Transverse colon (tissue), 4 donors: ENCODE results near the gene RRAGD. TPM values are rescaled to one million over a fixed set of nuclear protein-coding genes. Genes with fewer than 3 reads are reported as not detected.

ENCODE experiments used
- DNase-seq: peaks from one replicate; pipeline ENCODE4 v3.0.0-alpha.2; 2019
- H3K27ac ChIP-seq, 4 donors: fragments of 200-600 bp; sonication (generic); 2 replicates each; pipeline ENCODE4 v1.5.1; 2016 to 2018; ENCODE audit warnings: inconsistent platforms in 4 of 4
- H3K27me3 ChIP-seq: fragments of 200-600 bp; sonication (generic); 2 replicates; pipeline ENCODE4 v1.5.1; 2017; ENCODE audit warnings: inconsistent platforms
- H3K36me3 ChIP-seq, 4 donors: fragments of 200-600 bp; sonication (generic); 2 replicates each; pipeline ENCODE4 v1.5.1; 2017 to 2019; ENCODE audit warnings: inconsistent platforms in 4 of 4
- H3K4me1 ChIP-seq, 4 donors: fragments of 200-600 bp; sonication (generic); 2 replicates each; pipeline ENCODE4 v1.5.1; 2017 to 2020; ENCODE audit warnings: inconsistent platforms in 4 of 4
- H3K4me3 ChIP-seq, 4 donors: fragments of 200-600 bp; sonication (generic); 1 replicate in 1 of 4; 2 replicates in 3 of 4; pipeline versions ENCODE4 v1.5.1 to v1.6.1; 2017 to 2019; ENCODE audit warnings: inconsistent platforms in 4 of 4
- H3K9me3 ChIP-seq, 2 donors: fragments of 200-600 bp; sonication (generic); 2 replicates each; pipeline ENCODE4 v1.5.1; 2017 to 2019; ENCODE audit warnings: inconsistent platforms in 2 of 2
- EP300 ChIP-seq: sonication (generic); formaldehyde crosslinking; IDR thresholded peaks from one replicate; pipeline ENCODE4 v1.6.1; 2017; ENCODE audit warnings: antibody characterized with exemption, low read depth
- POLR2A ChIP-seq: fragments of 450-650 bp; IDR thresholded peaks from one replicate; pipeline ENCODE4 v1.6.1; 2016; ENCODE audit warnings: antibody characterized with exemption, mild to moderate bottlenecking, moderate library complexity
- POLR2AphosphoS5 ChIP-seq, 3 donors: sonication (generic); formaldehyde crosslinking; IDR thresholded peaks; one replicate each; pipeline ENCODE4 v1.6.1; 2016; ENCODE audit warnings: antibody characterized with exemption in 3 of 3
- WGBS, 2 donors: methylation state at CpG; one replicate each; pipeline ENCODE4 v1.1.5; 2018; ENCODE audit warnings: low coverage in 1 of 2; 5-methylcytosine and 5-hydroxymethylcytosine counted together
- in situ Hi-C, 4 donors: fragments of 200-750 bp; cut with MboI; loops; one replicate each; pipeline versions ENCODE4 v1.15.0 to v1.15.1; 2017; ENCODE audit warnings: low sequenced_read_pairs in 3 of 4, low pct_ligation_motif_present in 1 of 4, low pct_unique_long_range_greater_than_20kb in 1 of 4
- intact Hi-C: fragments of 100-400 bp; cut with DNase I; formaldehyde crosslinking; loops from one replicate; pipeline ENCODE4 v1.15.1; 2023; ENCODE audit warnings: low total_unique reads
- total RNA-seq, 4 donors: library from RNA; depleted of rRNA; stranded (reverse); fragments of >200 nt; gene quantifications; one replicate each; pipeline ENCODE4 v1.1.0, GENCODE V29; 2016
- TF ChIP-seq, protein P1 (sequence below), 5 experiments: fragments of 200-600 bp in 3 of 5; fragments of 450-650 bp in 2 of 5; sonication (generic) in 3 of 5; IDR thresholded peaks; 1 replicate in 2 of 5; 2 replicates in 3 of 5; pipeline ENCODE4 v1.5.1; 2016 to 2017; ENCODE audit warnings: antibody characterized with exemption in 5 of 5, inconsistent platforms in 3 of 5, mild to moderate bottlenecking in 2 of 5, moderate library complexity in 1 of 5

Gene RRAGD
- total RNA-seq, 4 donors from 2014 or later: 0.80 to 7.0 (median 2.2) TPM

GRCh38 chr6:89388846-89389245, 23.2 kb downstream of the RRAGD start:
- Histone ChIP-seq H3K36me3 (no peaks in the 10 kb centered on the region), H3K27ac (no peak overlapping the region), H3K4me3 (no peak overlapping the region), H3K9me3 (no peaks in the 10 kb centered on the region), H3K4me1 (no peaks in the 10 kb centered on the region), H3K27me3 (no peaks in the 10 kb centered on the region)
- in situ Hi-C loops: no loop called here
- 97% methylated on average over 6 of the region's 6 CpGs; no CpG with 5 or more reads in 1 of the 2 donors for WGBS, 2 donors
- no peak for DNase-seq
- no peak for TF ChIP-seq EP300
- TF ChIP-seq POLR2A: no peak
- TF ChIP-seq, protein P1, sequence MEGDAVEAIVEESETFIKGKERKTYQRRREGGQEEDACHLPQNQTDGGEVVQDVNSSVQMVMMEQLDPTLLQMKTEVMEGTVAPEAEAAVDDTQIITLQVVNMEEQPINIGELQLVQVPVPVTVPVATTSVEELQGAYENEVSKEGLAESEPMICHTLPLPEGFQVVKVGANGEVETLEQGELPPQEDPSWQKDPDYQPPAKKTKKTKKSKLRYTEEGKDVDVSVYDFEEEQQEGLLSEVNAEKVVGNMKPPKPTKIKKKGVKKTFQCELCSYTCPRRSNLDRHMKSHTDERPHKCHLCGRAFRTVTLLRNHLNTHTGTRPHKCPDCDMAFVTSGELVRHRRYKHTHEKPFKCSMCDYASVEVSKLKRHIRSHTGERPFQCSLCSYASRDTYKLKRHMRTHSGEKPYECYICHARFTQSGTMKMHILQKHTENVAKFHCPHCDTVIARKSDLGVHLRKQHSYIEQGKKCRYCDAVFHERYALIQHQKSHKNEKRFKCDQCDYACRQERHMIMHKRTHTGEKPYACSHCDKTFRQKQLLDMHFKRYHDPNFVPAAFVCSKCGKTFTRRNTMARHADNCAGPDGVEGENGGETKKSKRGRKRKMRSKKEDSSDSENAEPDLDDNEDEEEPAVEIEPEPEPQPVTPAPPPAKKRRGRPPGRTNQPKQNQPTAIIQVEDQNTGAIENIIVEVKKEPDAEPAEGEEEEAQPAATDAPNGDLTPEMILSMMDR (IDR thresholded peaks at IDR 0.05): no peak
- TF ChIP-seq POLR2AphosphoS5 (IDR thresholded peaks at IDR 0.05): no peak
- intact Hi-C loops: no loop called here

GRCh38 chr6:89387516-89388201, 24.4 kb downstream of the RRAGD start:
- DNase-seq: no peak
- no peaks in the 10 kb centered on the region for H3K27me3 ChIP-seq
- H3K9me3 ChIP-seq: no peaks in the 10 kb centered on the region
- H3K4me3 ChIP-seq: no peak overlapping the region
- in situ Hi-C loops: no loop called here
- intact Hi-C loops: no loop called here
- no peaks in the 10 kb centered on the region for H3K4me1 ChIP-seq
- TF ChIP-seq POLR2A: no peak
- no peak for TF ChIP-seq POLR2AphosphoS5 (IDR thresholded peaks at IDR 0.05)
- TF ChIP-seq, protein P1 (IDR thresholded peaks at IDR 0.05): no peak
- TF ChIP-seq EP300: no peak
- no peaks in the 10 kb centered on the region for H3K36me3 ChIP-seq
- WGBS, 2 donors: 87 to 91% methylated on average over 6 to 9 of the region's 9 CpGs
- H3K27ac ChIP-seq: no peak overlapping the region

DNA sequence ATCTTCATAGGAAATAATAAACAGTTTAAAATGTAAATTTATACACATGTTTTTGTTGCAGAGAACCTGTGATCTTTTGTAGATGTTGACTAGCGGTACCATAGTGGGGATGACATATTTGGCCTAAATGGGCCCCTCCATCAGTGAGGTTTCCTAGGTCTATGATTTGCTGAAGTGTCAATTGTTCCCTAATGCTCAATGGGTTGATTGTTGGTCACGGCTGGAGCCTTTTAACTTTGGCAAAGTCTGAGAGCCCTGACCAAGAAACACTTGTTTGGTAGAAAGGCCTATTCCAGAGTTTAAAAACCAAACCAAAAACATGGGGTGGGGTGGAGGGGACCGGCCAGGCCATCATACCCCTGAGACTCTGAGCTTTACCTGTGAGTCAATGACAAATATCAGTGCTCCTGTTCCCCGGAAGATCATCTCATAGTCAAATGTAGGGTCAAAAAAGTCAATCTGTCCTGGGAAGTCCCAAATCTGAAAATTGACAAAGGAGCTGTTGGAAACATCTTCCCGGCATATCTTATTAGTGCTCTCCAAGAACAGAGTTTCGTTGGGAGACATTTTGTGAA, 25.1 kb downstream of the RRAGD start:
- no peak overlapping the region for H3K4me3 ChIP-seq
- intact Hi-C loops (no loop called here), in situ Hi-C loops (no loop called here)
- H3K9me3 ChIP-seq: no peaks in the 10 kb centered on the region
- WGBS, 2 donors: 80% methylated on average over 4 to 6 of the region's 6 CpGs
- no peak overlapping the region for H3K27ac ChIP-seq
- no peaks in the 10 kb centered on the region for H3K36me3 ChIP-seq
- no peaks in the 10 kb centered on the region for H3K4me1 ChIP-seq
- TF ChIP-seq, protein P1 (IDR thresholded peaks at IDR 0.05): no peak
- TF ChIP-seq POLR2A (no peak), EP300 (no peak), POLR2AphosphoS5 (IDR thresholded peaks at IDR 0.05) (no peak)
- DNase-seq: no peak
- no peaks in the 10 kb centered on the region for H3K27me3 ChIP-seq

DNA sequence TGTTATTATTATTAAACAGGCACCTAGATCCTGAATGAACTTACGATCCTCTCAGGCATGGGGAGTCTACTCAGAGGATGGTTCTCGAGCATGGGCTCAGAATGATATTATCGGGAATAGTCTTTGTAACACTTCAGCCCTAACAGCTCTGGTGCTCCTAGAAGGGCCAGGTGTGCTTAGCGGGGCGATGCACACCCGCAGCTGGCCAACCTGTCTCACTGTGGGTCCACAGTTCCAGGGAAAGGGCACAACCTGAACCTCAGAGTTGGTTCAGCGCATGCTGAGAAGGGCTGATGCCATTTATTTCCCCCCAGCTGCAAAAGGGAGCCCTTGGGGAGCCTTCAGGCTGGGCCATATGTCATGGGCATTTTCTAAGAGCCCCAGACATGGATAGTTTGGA, 26.2 kb downstream of the RRAGD start:
- intact Hi-C loops: no loop called here
- in situ Hi-C loops: no loop called here
- Histone ChIP-seq H3K9me3 (no peaks in the 10 kb centered on the region), H3K36me3 (no peaks in the 10 kb centered on the region), H3K27me3 (no peaks in the 10 kb centered on the region), H3K4me3 (no peak overlapping the region), H3K4me1 (no peaks in the 10 kb centered on the region), H3K27ac (no peak overlapping the region)
- TF ChIP-seq POLR2AphosphoS5 (IDR thresholded peaks at IDR 0.05) (no peak), EP300 (no peak), POLR2A (no peak)
- TF ChIP-seq, protein P1 (IDR thresholded peaks at IDR 0.05): no peak
- WGBS, 2 donors: 94% methylated on average over 7 of the region's 7 CpGs; no CpG with 5 or more reads in 1 of the 2 donors
- no peak for DNase-seq
